NCI-H1417 treated with DMSO at 0.1 percent for 48 hours (cell line): ENCODE data around the gene ALS2CL.

Experiments used
- DNase-seq: peaks from one replicate; lab custom pipeline; 2025; lab: John Stamatoyannopoulos, UW

Gene ALS2CL

GRCh38 chr3:46677411-46677726 is 16.1 kb downstream of the ALS2CL start:
- DNase-seq = no peak

DNA sequence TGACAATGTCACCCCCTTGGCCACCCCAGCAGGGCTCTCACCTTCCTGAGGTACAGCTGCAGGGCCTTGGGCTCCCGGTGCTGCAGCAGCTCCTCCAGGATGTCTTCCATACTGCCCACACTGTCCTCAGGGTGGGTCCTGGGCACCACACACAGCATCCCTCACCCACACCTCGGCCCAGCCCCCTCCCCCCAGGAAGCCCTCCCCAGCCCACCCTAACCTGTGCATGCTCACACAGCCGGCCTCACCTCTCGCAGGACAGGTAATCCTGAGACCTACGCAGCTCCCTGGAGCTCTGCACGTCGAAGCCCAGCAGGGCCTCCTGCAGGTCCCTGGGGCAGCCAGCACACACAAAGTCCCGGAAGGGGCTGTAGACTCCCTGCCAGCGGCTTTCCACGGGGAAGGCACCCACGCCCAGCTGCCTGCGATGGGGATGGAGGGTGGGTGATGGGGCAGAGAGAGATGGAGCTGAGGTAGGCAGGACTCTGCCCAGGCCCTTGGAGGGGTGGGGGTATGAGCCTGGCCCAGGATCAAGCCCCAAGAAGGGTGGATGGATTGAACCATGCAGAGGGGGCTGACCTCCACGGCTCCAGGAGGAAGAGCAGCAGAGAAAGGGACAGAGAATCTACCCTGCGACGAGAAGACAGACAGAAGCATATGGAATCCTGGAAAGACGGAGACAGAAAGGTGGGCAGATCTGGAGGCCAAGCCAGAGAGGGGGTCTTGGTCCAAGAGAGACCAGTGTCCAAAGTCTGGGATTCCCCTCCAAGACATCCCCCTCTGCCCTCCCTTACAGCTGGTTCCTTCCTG is 16.7 kb downstream of the ALS2CL start:
- no peak for DNase-seq

- DNase-seq = no peak
These were observed 17.5 kb downstream of the ALS2CL start for GRCh38 chr3:46675843-46676567.

DNA sequence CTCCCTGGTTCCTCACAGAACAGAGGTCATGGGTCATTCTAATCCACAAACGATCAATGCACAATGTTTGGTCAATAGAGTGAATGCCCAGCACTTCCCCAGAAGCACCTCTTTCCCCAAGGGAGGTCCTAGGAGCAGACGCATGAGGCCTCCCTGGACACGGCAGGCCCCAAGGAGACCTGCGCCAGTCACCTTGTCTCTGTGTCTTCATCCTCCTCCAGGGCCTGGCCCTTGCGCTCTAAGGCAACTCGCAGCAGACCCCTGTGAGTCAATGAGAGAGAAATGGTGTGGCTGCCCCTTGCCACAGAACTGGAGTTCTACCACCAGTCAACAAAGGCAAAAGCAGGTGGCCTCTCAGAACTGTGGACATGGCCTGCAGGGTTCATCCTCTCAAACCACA is 18.1 kb downstream of the ALS2CL start:
- no peak for DNase-seq

- DNase-seq = no peak
These were observed 19.2 kb downstream of the ALS2CL start for GRCh38 chr3:46674031-46674845.

DNA sequence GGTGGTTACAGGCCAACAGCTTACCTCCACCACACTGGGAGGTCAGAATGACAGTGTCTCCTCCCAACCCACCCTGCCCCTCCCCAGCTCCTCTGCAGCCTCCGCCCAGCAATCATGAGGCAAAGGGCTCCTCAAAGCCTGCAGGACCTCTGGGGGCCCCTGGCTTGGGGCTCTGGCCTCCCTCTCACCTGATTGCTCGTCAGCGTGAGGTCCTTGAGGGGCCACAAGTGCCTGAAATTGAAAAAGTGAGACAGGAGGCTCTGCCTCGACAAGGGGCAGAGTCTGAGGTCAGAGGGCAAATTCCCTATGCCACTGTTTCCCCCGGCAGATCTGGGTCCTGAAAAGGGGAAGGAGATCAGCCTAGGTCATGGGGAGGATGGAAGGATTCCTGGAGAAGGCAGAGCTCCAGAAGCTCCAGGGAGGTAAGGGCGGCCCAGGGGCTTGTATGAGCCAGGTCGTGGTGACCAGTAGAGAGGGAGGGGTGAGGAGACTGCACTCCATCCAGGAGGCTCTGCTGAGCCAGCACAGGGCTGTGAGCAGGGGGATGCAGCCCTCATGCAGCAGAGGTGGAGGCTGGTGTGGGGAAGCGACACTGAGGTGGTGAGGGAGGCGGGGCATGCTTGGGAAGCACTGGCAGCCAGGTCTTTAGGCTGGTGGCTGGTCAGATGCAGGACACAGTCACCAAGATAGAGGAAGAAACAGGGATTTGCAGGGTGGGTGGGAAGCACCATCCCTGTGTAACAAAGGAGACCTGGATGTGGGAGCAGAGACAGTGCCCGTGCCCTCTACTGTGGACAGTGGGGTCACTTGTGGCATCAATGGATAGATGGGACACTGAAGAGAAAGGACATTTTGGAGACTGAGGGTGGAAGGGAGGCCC is 20.1 kb downstream of the ALS2CL start:
- no peak for DNase-seq

DNA sequence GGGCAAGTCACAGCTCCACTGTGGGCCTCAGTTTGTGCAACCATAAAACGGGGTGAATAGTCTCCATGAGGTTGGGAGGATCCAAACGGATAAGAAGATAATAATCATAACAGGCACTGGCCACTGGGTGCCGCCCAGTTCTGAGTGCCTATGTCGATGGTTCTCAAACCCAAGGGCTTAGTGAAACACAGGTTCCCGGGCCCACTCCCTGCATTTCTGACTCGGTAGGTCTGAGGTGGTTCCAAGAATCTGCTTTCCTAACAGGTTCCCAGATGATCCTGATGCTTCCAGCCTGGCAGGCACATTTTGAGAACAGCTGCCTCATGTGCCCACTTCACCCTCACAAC is 21.2 kb downstream of the ALS2CL start:
- DNase-seq = no peak

GRCh38 chr3:46671541-46672348 is 21.7 kb downstream of the ALS2CL start:
- no peak for DNase-seq

DNA sequence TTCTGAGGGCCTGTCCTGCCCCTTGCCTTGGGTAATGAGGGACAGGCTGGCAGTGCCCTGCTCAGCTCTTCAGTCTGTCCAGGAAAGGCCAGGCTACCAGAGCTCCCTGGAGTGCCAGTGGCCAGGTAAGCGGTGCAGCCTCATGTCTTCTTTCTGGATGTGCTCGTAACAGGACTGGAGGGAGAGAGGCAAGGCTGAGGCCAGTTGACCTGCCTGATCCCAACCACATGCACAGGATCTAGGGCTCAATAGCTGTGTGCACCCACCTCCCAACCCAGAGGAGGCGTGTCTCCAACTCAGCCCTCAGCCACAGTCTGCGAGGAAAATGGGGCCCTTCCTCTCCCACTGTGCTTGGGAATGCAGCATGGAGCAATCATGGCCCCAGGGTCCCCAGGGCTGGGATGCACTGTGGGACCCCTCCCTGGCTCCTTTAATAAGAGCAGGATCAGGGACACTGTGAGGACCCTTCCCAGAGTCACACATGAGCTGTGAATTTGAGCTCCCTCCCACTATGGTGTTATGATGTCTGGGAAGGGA is 22.5 kb downstream of the ALS2CL start:
- DNase-seq = no peak

DNA sequence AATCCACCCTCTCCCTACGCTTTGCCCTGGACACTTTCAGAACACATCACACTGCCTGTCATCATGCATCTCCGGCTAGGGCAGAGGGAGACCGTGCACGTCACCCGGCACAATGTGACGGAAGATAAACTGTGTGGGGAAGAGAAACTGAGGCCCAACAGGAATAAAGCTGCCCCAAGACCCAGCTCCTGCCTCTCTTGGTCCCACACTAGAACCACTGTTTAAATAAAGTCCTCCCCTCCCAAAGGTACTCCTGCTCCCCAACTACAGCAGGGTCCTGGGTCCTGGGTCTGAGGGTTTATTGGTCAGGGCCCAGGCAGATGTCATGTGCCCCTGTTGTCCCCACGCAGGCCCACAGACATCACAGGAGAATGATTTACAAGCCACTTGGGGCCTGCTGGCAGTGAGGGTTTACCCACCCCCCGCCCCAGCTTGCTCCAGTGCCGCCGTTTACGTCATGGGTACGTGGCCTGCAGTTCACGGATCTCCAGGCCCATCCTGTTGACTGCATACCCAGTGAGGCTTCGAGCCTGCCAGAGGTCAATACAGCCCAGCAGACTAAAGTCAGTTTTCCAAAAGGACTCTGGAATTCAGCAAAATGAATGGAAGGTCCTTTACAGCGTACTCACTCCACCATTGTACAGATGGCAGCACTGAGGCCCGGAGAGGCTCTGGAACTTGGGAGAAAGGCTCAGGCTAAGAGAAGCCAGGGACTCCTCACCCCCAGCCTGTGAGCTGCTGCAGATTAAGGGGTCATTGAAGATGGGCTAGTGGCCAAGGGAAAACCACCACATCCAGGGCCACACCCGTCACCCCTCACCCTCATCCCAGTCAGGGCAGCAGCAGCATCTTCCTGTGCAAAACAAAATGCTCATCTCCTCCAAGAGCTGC is 23.2 kb downstream of the ALS2CL start:
- no peak for DNase-seq

GRCh38 chr3:46669191-46669999 is 24.1 kb downstream of the ALS2CL start:
- DNase-seq = no peak

GRCh38 chr3:46668591-46668990 is 24.9 kb downstream of the ALS2CL start:
- DNase-seq = no peak

- no peak for DNase-seq
These were observed 25.4 kb downstream of the ALS2CL start for GRCh38 chr3:46668116-46668515.

GRCh38 chr3:46667657-46668056 is 25.8 kb downstream of the ALS2CL start:
- DNase-seq = no peak

DNA sequence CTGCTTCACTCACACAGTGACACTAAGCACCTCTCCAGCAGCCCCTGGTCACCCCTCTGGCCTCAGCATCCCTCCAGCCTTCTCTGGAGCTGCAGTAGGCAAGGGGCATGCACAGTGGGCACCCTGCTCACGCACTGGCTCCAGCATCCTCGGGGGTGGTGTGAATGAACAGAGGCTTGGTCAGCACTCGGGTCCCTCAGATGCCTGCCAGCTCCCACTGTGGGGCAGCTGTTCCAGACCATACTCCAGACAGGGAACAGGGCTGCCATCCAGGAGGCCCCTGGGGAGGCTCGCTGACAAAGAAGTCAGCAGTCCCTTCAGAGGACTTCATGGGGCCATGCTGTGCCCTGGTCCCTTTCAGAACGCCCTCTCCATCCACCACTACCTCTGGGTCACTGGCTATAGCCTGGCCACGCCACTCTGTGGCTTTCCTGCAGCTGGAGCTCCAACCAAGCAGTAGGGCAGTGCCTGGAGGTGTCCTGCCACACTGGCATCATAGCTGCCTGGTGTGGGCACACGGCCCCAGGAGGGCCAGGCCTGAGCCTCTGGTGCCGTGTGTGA is 26.3 kb downstream of the ALS2CL start:
- no peak for DNase-seq

GRCh38 chr3:46666453-46666845 is 27.0 kb downstream of the ALS2CL start:
- DNase-seq = no peak

- DNase-seq = no peak
These were observed 27.6 kb downstream of the ALS2CL start for GRCh38 chr3:46665763-46666452.
